ENCODE measurements around the gene CLDND2.

Gene CLDND2

DNA sequence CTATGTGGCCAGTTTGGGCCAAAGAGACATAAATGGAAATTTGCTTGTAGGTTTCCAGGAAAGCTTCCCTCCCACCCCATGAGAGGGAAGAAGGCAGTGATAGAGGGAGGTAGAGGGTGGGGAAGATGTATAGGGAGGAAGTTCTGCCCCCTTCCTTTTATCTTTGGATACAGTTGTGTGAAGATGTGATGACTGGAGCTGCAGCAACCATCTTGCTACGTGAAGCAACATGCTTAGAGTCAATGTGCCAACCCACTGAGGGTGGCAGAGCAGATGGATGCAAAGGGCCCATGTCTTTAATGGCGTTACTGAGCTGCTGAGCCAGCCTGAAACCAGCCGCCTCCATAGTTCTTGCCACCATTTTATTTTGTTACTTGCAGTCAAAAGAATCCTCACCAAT lies 37.6 kb downstream of the CLDND2 start:
- Histone ChIP-seq H3K79me2 (ENCODE audit: control insufficient read depth, low read length) (no peaks in the 10 kb centered on the region), H3K27ac (ENCODE audit: low read depth, low read length) (no peak overlapping the region), H3F3A (ENCODE audit: control insufficient read depth, insufficient read depth) (no peaks in the 10 kb centered on the region), H3K27me3 (ENCODE audit: control insufficient read depth, low read length) (no peaks in the 10 kb centered on the region), H3K9me3 (ENCODE audit: control insufficient read depth, insufficient read depth, low read length) (no peaks in the 10 kb centered on the region), H3K4me2 (ENCODE audit: low read length) (no peak overlapping the region), H3K4me3 (ENCODE audit: low read length) (no peak overlapping the region), H3K36me3 (ENCODE audit: control insufficient read depth, low read length) (no peaks in the 10 kb centered on the region), H3K9me2 (replicated peaks; ENCODE audit: control insufficient read depth, low read length) (no peaks in the 10 kb centered on the region), H3K4me1 (ENCODE audit: control insufficient read depth, low read length) (no peaks in the 10 kb centered on the region), H4K20me1 (ENCODE audit: control insufficient read depth, insufficient read depth, low read depth, low read length) (no peaks in the 10 kb centered on the region)
- TF ChIP-seq EZH2phosphoT487 (IDR thresholded peaks at IDR 0.05; ENCODE audit: borderline replicate concordance, low read length), result no peak
- TF ChIP-seq, protein P1, sequence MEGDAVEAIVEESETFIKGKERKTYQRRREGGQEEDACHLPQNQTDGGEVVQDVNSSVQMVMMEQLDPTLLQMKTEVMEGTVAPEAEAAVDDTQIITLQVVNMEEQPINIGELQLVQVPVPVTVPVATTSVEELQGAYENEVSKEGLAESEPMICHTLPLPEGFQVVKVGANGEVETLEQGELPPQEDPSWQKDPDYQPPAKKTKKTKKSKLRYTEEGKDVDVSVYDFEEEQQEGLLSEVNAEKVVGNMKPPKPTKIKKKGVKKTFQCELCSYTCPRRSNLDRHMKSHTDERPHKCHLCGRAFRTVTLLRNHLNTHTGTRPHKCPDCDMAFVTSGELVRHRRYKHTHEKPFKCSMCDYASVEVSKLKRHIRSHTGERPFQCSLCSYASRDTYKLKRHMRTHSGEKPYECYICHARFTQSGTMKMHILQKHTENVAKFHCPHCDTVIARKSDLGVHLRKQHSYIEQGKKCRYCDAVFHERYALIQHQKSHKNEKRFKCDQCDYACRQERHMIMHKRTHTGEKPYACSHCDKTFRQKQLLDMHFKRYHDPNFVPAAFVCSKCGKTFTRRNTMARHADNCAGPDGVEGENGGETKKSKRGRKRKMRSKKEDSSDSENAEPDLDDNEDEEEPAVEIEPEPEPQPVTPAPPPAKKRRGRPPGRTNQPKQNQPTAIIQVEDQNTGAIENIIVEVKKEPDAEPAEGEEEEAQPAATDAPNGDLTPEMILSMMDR (IDR thresholded peaks at IDR 0.05; ENCODE audit: low read depth, low read length, poor library complexity, severe bottlenecking), result no peak

DNA sequence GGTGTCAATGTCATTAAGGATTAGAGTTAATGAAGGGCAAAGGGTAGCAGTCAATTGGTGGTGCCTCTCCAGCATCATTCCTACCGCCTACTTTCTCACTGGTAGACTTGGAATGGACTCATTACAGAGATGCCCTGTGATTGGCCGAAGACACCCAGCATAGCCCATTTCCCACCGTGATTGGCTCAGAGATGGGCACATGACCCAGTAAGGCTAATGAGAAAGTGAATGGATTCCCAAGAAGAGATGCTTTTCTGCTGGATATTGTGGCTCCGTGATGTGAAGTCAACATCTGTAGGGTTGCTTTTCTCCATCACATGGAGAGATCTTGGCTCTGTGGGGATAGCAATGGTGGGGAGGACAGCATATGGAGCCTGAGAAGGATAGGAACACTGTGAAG lies 38.4 kb downstream of the CLDND2 start:
- Histone ChIP-seq H3K79me2 (ENCODE audit: control insufficient read depth, low read length) (no peaks in the 10 kb centered on the region), H3K9me3 (ENCODE audit: control insufficient read depth, insufficient read depth, low read length) (no peaks in the 10 kb centered on the region), H3K36me3 (ENCODE audit: control insufficient read depth, low read length) (no peaks in the 10 kb centered on the region), H3K4me2 (ENCODE audit: low read length) (no peak overlapping the region), H3K27ac (ENCODE audit: low read depth, low read length) (no peak overlapping the region), H4K20me1 (ENCODE audit: control insufficient read depth, insufficient read depth, low read depth, low read length) (no peaks in the 10 kb centered on the region), H3K27me3 (ENCODE audit: control insufficient read depth, low read length) (no peaks in the 10 kb centered on the region), H3K9me2 (replicated peaks; ENCODE audit: control insufficient read depth, low read length) (no peaks in the 10 kb centered on the region), H3F3A (ENCODE audit: control insufficient read depth, insufficient read depth) (no peaks in the 10 kb centered on the region), H3K4me1 (ENCODE audit: control insufficient read depth, low read length) (no peaks in the 10 kb centered on the region), H3K4me3 (ENCODE audit: low read length) (no peak overlapping the region)
- TF ChIP-seq EZH2phosphoT487 (IDR thresholded peaks at IDR 0.05; ENCODE audit: borderline replicate concordance, low read length), result no peak
- TF ChIP-seq, protein P1 (IDR thresholded peaks at IDR 0.05; ENCODE audit: low read depth, low read length, poor library complexity, severe bottlenecking), result no peak

DNA sequence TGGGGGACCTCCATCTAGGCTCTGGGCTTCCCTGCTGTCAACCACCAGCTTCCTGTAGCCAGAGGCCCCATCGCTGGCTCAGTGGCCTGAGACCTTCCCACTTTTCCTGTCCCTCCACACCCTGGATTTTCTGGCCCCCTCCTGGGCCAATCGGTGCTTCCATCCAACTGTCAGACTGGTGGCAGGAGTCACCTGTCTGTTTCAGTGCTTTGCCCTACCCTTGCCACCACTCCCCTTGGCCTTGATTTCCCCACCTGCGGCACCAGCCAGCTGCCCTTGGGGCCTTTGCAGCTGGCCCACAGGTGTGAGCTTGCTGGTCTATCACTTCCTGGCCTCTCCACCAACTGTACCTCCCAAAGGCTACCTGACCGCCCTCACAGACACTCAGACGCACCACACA lies 39.4 kb downstream of the CLDND2 start:
- H3K9me2 ChIP-seq (replicated peaks; ENCODE audit: control insufficient read depth, low read length), result no peaks in the 10 kb centered on the region
- no peak overlapping the region for H3K27ac ChIP-seq (ENCODE audit: low read depth, low read length)
- no peaks in the 10 kb centered on the region for H3K4me1 ChIP-seq (ENCODE audit: control insufficient read depth, low read length)
- H4K20me1 ChIP-seq (ENCODE audit: control insufficient read depth, insufficient read depth, low read depth, low read length), result no peaks in the 10 kb centered on the region
- no peak overlapping the region for H3K4me3 ChIP-seq (ENCODE audit: low read length)
- H3K4me2 ChIP-seq (ENCODE audit: low read length), result no peak overlapping the region
- no peaks in the 10 kb centered on the region for H3K9me3 ChIP-seq (ENCODE audit: control insufficient read depth, insufficient read depth, low read length)
- no peaks in the 10 kb centered on the region for H3K36me3 ChIP-seq (ENCODE audit: control insufficient read depth, low read length)
- H3F3A ChIP-seq (ENCODE audit: control insufficient read depth, insufficient read depth), result no peaks in the 10 kb centered on the region
- no peaks in the 10 kb centered on the region for H3K27me3 ChIP-seq (ENCODE audit: control insufficient read depth, low read length)
- H3K79me2 ChIP-seq (ENCODE audit: control insufficient read depth, low read length), result no peaks in the 10 kb centered on the region
- TF ChIP-seq, protein P1 (IDR thresholded peaks at IDR 0.05; ENCODE audit: low read depth, low read length, poor library complexity, severe bottlenecking), result no peak
- no peak for TF ChIP-seq EZH2phosphoT487 (IDR thresholded peaks at IDR 0.05; ENCODE audit: borderline replicate concordance, low read length)
